ENCODE results near the gene PTPRT.

DNA sequence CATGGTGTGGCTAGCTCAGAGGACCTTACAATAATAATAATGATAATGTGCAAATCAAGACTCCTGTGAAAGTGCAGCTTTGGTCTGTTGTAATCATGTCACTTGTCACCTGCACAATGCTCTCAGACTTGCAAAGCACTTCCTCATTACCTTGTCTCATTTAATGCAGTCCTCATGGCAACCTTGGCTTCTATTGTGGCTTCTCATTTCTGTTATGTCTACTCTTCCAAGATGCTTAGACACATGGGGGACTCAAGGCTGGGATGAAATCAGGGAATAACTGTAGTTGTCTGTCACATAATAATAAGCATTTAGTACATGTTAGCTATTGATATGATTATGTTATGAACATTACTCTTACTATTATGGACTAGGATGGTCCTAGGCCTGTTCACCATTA, 484.2 kb downstream of the PTPRT start:
- no peak for TF ChIP-seq CTCF (IDR thresholded peaks at IDR 0.05; ENCODE audit: low read length)
- no peak for TF ChIP-seq EZH2phosphoT487 (IDR thresholded peaks at IDR 0.05; ENCODE audit: low read length)
- no peak for TF ChIP-seq EZH2 (optimal IDR thresholded peaks at IDR 0.05; ENCODE audit: low read depth, low read length)

Measured in MM.1S (cell line).